Stimulated activated CD8-positive, alpha-beta memory T cell treated with anti-CD3 and anti-CD28 coated beads, Interleukin-15, amount 100 ng/mL, for 24 hours (primary cell): ENCODE data around the gene COX8A.
"Not testable (repeated sequence)": the region's sequence is repeated elsewhere in the genome, so short reads cannot be mapped to it uniquely, and the experiment has no call there.

Source experiments
- DNase-seq: peaks from one replicate; pipeline ENCODE4 v3.0.0-alpha.2; 2020; ENCODE audit warnings: low read depth

The COX8A gene, protein sequence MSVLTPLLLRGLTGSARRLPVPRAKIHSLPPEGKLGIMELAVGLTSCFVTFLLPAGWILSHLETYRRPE

GRCh38 chr11:63974259-63975143, at the start of gene COX8A:
TSS of gene COX8A (plus strand) at chr11:63974620. CDS start at chr11:63974681, 61 bp downstream.
- DNase-seq, result peak; percentile 64

- no peak for DNase-seq
Observed at GRCh38 chr11:63929616-63930015, 44.8 kb upstream of the COX8A start.

DNA sequence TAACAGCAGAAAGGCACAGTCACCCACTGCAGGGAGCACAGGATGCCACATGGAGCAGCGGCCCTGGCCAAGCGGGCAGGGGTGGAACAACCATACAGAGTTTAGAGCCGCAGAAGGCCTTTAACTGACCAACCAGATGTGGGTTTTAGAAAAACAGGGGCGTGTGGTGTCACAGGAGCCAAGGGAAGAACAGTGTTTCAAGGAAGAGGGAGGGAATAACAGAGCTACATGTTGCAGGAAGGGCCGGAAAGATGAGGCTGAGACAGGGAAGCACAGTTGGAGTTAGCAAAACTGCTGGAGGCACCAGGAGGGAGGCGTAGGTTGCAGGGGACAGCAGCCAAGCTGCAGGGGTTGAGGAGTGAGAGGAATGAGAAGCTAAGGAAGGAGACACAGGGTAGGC, 43.4 kb upstream of the COX8A start:
- no peak for DNase-seq

DNA sequence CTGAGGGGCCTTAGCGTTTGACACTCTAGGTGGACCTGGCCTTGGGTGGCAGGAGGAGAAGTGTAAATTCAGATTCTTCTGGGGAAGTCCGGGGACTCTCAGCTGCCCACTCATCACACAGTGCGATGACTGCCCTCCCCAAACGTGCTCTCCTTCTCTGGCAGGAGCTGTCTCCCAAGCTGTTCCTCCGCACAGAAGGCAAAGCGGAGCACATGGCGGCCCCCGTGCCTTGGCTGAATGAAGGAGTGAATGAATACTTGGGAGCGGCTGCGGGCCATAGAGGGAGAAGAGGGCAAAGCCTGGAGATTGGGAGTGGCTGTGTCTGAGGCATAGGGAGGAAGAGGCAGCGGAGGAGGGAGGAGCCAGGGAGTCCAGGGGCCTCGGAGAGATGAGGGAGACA, 42.5 kb upstream of the COX8A start:
- DNase-seq, result no peak

GRCh38 chr11:63933459-63933858, 41.0 kb upstream of the COX8A start:
- DNase-seq, result no peak

DNA sequence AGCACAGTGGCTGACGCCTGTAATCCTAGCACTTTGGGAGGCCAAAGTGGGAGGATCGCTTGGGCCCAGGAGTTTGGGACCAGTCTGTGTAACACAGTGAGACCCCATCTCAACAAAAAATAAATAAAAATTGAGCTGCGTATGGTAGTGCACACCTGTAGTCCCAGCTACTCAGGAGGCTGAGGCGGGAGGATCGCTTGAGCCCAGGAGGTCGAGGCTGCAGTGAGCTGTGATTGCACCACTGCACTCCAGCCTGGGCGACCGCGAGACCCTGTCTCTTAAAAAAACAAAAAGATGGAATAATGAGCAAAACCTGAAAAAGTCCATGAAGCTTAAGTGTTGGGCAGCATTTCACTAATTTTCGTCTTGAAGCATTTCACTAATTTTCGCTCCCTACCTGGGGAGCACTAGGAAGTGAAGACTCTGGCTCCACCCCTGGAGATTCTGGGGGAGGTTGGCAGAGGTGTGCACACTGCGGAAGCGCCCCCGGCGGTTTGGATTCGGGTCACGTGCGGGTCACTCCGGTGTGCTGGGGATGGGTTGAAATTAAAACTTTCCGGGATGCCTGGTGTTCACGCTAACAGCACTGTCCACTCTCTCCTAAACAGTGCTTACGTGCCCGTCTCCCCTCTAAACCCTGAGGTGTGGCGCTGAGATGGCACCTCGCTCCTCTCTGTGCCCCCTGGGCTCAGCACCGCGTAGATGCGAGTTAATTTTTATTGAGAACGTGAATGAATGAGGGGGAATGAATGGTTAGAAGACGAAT, 36.5 kb upstream of the COX8A start:
- DNase-seq, result no peak

DNA sequence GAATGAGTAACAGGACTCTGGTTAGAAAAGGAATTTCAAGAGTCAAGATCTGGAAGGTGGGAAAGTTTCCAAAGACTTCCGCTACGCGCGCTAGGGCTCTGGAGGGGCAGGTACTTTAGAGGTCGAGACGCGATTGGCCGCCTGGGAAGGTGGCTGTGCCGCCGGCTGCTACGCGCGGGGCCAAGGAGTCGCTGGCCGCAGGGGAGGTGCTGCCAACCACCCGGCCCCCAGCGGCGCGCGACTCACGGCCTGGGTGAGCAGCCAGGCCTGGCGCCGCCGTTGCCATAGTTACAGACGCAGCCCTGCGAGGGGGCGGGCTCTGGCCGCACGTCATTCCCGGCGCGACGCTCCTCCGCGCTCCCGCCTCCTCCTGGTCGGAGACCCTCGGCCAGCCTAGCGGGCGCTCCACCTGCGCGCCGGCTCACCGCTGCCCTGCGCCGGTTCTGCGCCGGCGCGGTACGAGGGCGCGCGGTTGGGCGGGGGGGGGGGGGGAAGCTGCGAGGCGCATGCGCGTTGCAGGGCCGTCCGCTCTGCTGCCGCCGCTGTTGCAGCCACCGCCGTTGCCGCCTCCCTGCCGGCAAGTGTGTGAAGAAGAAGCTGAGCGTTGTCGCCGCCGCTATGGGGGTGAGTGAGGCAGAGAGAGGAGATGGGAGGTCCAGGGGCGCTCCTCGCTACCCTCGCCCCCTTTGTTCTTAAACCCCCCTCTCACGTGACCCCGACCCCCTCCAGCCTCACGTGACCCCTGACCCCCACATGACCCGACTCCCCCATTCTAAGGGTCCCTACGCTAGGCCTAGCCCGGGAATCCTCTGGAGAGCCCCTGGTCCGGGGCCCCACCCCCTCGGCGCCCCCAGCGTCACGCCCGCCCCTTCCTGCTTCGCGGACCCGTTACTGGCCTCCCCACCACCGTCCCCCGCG, 35.7 kb upstream of the COX8A start, which contains the start of gene NAA40:
NAA40 (plus strand) TSS at position 524 of the 918 bp plus-strand sequence; CDS start at position 619, 95 bp downstream.
- DNase-seq, result peak; percentile 86

GRCh38 chr11:63939397-63939891, 35.0 kb upstream of the COX8A start:
- DNase-seq, result no peak

- no peak for DNase-seq
Observed at GRCh38 chr11:63940786-63941185, 33.6 kb upstream of the COX8A start.

GRCh38 chr11:63941901-63942300, 32.5 kb upstream of the COX8A start:
- DNase-seq, result no peak

DNA sequence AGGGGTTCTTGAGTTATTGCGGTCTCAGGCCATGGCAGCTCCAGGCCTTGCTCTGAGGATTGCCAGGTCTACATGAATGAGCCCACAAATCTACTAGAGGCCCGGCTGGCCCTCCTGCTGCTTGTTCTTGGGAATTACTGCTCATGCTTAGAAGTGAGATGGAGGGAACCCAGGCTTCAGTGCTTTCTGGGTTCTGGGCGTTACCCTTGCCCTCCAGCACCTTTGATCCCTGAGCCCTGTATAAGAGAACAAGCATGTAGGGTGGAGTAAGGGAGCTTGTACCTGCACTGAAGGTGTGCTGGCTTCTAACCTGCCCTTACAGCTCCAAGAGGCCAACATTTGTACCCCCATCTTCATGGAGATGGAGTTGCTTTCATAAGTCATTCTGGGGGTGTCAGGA, 31.6 kb upstream of the COX8A start:
- no peak for DNase-seq

DNA sequence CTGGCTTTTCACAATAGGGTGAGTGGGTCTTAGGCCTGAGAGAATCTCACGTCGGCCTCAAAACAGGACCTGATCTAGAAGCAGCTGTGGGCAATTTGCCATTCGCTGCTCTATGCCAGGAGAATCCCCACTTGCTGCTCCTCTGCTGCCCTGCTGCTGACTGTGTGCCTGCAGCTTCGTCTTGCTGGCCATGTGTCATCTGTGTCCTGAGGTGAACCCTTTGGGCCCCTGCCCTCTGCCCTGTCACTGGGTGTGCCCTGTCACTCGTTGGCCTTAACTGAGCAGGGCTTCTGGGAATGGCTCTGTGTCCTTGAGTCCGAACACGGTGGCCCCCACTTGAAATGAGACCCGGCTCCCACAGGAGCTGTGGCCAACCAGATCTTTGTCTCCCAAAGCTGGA, 29.4 kb upstream of the COX8A start:
- no peak for DNase-seq

- no peak for DNase-seq
Observed at GRCh38 chr11:63945477-63946163, 28.8 kb upstream of the COX8A start.

DNA sequence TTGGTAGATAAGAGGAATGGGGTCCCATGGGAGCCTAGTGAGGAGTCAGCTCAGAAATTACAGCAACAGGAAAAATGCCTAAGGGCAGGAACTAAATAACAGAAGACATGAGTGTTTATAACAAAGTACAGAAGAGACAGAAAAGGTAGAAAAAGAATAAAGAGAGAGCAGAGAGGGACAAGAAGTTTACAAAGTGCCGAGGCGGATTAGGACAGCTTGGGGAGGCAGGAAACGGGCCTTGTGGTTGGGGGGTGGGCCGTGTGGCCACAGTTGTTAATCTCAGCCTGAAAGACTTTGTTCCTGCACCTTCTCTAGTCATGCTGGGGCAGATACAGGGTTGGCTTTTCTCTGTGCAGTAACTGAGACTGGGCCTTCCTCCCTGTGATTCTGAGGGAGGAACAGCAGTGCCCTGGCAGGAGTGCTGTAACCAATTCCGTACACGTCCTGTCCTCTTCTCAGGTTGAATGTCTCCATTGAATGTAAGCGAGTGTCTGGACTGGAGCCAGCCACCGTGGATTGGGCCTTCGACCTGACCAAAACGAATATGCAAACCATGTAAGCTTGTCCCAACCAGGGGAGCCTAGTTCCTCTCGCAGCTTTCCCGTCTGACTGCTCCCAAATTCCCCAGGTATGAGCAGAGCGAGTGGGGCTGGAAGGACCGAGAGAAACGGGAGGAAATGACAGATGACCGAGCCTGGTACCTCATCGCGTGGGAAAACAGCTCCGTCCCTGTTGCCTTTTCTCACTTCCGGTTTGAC, 22.5 kb upstream of the COX8A start:
- DNase-seq, result no peak

DNA sequence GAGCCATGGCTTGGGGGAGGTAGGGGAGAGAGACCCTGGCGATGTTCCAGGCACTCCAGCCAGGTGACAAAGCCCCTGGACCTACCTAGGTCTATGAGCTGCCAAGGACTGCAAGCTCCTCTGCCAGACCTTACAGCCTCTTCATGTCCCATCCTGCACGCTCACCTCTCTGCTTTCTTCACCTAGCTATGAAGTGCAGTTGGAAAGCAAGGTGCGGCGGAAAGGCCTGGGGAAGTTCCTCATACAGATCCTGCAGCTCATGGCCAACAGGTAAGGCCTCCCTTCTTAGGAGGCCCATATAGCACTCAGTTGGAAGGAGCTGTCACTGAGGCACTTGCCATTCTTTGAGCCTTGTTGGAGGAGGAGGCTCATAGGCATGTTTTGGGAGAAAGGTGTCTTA, 21.9 kb upstream of the COX8A start:
- DNase-seq, result no peak

DNA sequence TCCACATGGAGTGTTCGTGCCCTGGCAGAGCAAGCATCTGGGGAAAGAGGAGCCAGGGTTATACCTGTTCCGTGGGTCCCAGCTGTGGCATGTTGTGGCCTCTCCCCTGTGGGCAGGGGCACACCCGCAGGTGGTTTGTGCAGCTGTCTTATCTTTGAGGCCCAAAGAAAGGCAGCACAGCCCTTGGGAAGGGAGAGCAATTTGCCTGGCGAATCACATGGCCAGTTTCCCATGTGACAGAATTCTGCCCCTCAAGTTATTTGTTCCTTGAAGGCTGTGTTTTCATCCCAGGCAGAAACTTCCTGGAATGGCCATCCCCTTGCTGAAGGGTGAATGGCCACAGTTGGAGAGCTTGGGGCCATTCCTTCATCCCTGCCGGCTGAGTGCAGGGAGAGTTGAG, 16.4 kb upstream of the COX8A start:
- no peak for DNase-seq

- no peak for DNase-seq
Observed at GRCh38 chr11:63961608-63962412, 12.6 kb upstream of the COX8A start.

DNA sequence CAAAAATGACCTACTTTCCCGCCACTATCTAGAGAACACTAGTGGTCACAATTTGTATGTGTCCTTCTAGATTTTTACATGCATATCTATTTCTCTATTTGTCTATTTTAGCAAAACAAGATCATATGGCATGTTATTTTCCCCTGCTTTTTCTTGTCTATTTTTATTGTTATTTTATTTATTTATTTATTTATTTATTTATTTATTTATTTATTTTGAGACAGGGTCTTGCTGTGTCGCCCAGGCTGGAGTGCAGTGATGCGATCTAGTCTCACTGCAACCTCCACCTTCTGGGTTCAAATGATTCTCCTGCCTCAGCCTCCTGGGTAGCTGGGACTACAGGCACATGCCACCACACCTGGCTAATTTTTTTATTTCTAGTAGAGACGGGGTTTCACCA, 10.5 kb upstream of the COX8A start:
- not testable (repeated sequence) for DNase-seq

DNA sequence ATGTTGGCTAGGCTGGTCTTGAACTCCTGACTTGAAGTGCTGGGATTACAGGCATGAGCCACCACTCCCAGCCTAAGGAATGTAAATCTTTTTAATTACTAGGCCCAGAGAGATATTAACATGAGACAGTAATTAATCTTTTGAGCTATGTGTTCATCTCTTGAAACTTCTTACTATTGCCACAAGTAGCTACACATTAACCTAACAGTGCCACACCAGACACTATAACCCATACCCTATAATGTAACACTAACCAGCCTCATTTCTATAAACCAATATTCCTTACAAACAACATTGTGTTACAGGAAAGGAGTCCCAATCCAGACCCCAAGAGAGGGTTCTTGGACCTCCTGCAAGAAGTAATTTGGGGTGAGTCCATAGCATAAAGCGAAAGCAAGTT, 8.0 kb upstream of the COX8A start:
- no peak for DNase-seq
